GM06990 (cell line): ENCODE results near the gene MON1B.

Source experiments
- DNase-seq: peaks from one replicate; pipeline ENCODE4 v3.0.0-alpha.2; 2011; ENCODE audit not compliant: insufficient read length; ENCODE audit errors: extremely low read depth
- H3K27me3 ChIP-seq: replicated peaks from 2 replicates; pipeline ENCODE4 v1.6.0; 2011; ENCODE audit warnings: low read length; ENCODE audit not compliant: control insufficient read depth, insufficient read depth
- H3K36me3 ChIP-seq: 2 replicates; pipeline ENCODE4 v1.5.1; 2011; ENCODE audit warnings: low read length; ENCODE audit not compliant: control insufficient read depth, insufficient read depth
- H3K4me3 ChIP-seq: replicated peaks from 2 replicates; pipeline ENCODE4 v1.5.1; 2011; ENCODE audit warnings: low read depth, mild to moderate bottlenecking, control low read depth, low read length
- CTCF ChIP-seq: IDR thresholded peaks from 2 replicates; pipeline ENCODE4 v1.5.1; 2011; ENCODE audit warnings: low read length, control low read depth, mild to moderate bottlenecking, inconsistent platforms; ENCODE audit not compliant: insufficient read depth, poor library complexity, severe bottlenecking

The MON1B gene

GRCh38 chr16:77190478-77191258 lies at the start of gene MON1B:
TSS of gene MON1B (plus strand) at chr16:77191190. CDS start at chr16:77191486, 296 bp downstream.
- TF ChIP-seq CTCF = no peak
- peak; percentile 96 for DNase-seq
- H3K27me3 ChIP-seq = no peaks in the 10 kb centered on the region
- H3K4me3 ChIP-seq = peak within 1 kb of the TSS; percentile 84
- peaks cover 21% of the 10 kb centered on the region for H3K36me3 ChIP-seq

- TF ChIP-seq CTCF = no peak
- H3K27me3 ChIP-seq = no peaks in the 10 kb centered on the region
- no peak for DNase-seq
Measured at GRCh38 chr16:77143364-77143763, 47.6 kb upstream of the MON1B start.

GRCh38 chr16:77148121-77148520 lies 42.9 kb upstream of the MON1B start:
- Histone ChIP-seq H3K36me3 (no peaks in the 10 kb centered on the region), H3K27me3 (no peaks in the 10 kb centered on the region), H3K4me3 (no peak overlapping the region)
- TF ChIP-seq CTCF = no peak
- DNase-seq = no peak

More at GRCh38 chr16:77143364-77143763, 47.6 kb upstream of the MON1B start:
- H3K36me3 ChIP-seq = no peaks in the 10 kb centered on the region
- H3K4me3 ChIP-seq = no peak overlapping the region

GRCh38 chr16:77157346-77158058 lies 33.5 kb upstream of the MON1B start:
- no peak for TF ChIP-seq CTCF
- H3K4me3 ChIP-seq = no peak overlapping the region
- DNase-seq = no peak
- H3K27me3 ChIP-seq = no peaks in the 10 kb centered on the region
- H3K36me3 ChIP-seq = no peaks in the 10 kb centered on the region

- no peak for DNase-seq
- no peaks in the 10 kb centered on the region for H3K36me3 ChIP-seq
- no peak for TF ChIP-seq CTCF
- H3K4me3 ChIP-seq = no peak overlapping the region
- no peaks in the 10 kb centered on the region for H3K27me3 ChIP-seq
Measured at GRCh38 chr16:77158293-77158692, 32.7 kb upstream of the MON1B start.
